Measurements from ENCODE around the gene CHST9.
"Not testable (repeated sequence)": the region's sequence is repeated elsewhere in the genome, so short reads cannot be mapped to it uniquely, and the experiment has no call there.

The CHST9 gene, protein sequence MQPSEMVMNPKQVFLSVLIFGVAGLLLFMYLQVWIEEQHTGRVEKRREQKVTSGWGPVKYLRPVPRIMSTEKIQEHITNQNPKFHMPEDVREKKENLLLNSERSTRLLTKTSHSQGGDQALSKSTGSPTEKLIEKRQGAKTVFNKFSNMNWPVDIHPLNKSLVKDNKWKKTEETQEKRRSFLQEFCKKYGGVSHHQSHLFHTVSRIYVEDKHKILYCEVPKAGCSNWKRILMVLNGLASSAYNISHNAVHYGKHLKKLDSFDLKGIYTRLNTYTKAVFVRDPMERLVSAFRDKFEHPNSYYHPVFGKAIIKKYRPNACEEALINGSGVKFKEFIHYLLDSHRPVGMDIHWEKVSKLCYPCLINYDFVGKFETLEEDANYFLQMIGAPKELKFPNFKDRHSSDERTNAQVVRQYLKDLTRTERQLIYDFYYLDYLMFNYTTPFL

DNA sequence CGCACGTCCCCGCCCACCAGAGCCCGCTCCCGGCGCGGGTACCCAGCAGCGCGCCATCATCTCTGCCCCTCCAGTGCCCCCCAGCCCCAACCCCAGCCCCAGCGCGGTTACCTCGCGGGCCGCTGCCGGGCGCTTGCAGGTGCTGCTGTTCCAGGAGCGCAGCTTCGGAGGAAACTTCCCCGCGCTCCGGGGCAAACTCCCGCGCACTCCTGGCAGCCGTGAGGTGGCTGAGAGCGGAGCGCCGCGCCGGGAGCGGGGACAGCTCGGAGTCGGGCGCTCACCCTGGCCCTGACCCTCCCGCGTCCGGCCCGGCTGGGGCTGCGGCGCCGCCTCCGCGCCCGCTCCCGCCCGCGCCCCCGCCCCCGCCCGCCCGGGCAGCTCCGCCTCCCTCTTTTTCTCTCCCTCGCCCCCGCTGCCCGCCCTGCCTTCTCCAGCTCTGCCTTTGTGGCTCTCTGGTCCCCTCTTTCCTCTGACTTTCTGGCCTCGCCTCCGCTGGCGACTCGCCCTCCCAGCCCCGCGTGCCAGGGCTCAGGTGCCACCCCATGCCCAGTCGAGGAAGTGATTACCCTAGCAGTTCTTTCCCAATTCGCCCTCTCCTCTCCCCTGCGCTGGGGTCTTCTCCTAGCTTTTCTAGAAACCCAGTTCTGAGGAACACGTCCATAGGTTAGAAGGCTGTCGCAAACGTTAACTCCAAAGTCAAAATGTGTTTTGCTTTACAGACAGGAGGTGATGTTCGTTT lies at the start of gene CHST9:
TSS of gene CHST9 (minus strand) at position 284 of the 739 bp plus-strand sequence. CDS start 42,499 bp downstream, outside the sequence.
- peak; percentile 7 for DNase-seq (ENCODE audit: low spot score)

- DNase-seq (ENCODE audit: low spot score) = not testable (repeated sequence)
Measured at GRCh38 chr18:27232355-27232754, 47.2 kb upstream of the CHST9 start.

- DNase-seq (ENCODE audit: low spot score) = not testable (repeated sequence)
Measured at GRCh38 chr18:27231671-27232070, 46.6 kb upstream of the CHST9 start.

GRCh38 chr18:27231221-27231620 lies 46.1 kb upstream of the CHST9 start:
- DNase-seq (ENCODE audit: low spot score) = not testable (repeated sequence)

DNA sequence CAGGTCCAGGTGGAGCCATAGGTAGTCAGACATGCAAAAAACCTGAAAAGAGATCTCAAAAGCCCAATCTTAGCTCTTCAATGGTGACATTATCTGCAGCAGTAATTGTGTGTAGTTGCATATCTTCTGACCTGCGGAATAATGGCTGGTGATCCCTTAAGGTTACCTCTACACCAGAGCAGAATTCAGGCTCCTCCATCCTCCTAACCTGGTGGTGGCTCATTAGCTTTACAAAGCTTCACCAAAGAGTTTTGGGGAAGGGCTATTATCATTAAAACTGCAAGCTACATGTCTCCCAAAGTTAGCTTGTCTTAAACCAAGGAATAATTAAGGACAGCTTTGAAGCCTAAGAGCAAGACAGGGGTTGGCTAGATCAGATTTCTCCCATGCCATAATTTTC lies 42.6 kb upstream of the CHST9 start:
- no peak for DNase-seq (ENCODE audit: low spot score)

DNA sequence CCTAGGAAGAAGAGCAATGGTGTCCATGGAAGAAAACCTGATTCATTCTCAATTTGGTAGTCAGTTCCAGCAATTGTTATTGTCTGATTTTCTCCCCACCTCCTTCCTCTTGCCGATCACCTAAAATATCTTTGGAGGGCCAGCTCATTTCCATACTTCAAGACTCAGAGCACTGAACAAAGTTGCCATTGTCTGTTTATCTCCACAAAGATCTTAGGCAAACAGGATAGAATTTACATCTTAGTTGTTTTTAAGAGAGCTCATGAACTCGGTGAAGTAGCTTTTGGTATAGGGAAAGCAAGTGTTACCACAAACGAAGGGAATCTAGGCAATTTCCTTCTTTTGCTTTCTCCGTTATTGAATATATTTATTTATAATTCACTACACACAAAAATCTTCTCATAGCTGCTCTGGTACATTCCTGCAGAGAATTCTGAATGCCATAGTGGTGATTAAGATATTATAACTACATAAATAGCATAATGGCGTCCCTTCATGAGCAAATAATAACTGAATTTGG lies 41.5 kb upstream of the CHST9 start:
- no peak for DNase-seq (ENCODE audit: low spot score)

DNA sequence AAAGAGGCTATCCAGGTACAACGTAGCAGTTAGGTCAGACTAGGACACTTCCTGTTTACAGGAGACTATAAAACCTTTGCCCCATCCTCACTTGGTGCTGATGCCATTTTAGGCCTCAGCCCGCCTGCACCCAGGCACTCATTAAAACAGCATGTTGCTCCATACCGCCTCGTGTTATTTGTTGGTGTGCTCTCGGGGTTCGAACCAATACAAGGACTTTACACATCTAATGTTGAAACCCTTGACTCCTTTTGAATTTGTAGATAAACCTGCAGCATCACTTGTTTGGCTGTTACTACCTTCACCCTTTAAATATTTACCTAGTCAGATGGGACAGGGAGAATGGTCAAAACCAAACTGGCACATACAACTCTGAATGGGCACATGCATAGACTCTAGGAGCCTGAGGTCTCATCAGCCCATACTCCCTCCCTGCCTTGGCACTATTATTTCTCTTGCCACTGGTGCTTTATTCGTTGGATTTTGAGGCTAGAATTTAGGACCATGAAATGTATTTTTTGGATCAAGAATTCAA lies 40.9 kb upstream of the CHST9 start:
- no peak for DNase-seq (ENCODE audit: low spot score)

DNA sequence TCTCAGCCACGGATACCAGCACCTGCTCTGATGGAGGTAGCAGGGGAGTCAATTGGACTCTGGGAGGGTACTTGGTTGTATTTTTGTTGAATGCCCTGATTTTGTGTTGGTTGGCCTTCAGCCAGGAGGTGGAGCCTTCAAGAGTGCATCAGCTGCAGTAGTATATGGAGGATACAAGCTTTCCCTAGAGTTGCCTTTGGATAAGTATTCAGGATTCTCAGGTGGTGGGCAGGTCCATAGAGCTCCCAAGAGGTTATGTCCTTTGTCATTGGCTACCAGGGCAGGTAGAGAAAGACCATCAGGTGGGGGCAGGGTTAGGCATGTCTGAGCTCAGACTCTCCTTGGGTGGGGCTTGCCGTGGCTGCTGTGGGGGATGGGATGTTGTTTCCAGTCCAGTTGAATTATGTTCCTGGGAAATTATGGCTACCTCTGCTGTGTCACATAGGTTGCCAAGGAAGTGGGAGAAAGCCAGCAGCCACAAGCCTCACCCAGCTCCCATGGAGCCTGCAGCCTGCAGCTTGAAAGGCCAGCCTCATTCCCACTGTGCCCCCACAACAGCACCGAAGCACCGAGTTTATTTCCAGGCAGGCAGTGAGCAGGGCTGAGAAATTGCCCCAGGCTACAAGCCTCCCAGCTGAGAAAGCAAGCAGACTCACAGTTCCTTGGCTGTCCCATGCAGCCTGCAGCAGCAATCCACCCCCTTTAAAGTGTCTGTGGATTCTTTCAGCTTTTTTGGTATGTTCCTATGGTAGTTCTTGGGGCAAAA lies 38.6 kb upstream of the CHST9 start:
- DNase-seq (ENCODE audit: low spot score) = no peak

DNA sequence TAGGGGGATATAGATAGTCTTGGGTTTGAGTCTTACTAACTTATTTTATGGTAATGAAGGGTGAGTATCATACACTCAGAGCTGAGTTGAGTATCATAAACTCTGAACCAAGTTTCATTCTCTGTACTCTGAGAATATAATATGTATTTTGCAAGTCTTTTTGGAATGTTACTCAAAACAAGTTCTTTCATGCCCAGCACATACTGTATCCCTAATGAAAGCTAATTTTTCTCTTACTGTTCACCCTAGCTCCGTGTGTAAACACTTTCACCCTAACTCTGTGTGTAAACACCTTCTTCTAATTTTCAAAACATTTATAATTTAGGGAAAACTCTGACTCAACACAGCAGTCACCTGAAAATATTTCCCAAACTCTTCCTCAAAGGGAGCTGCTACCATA lies 29.7 kb upstream of the CHST9 start:
- no peak for DNase-seq (ENCODE audit: low spot score)

- no peak for DNase-seq (ENCODE audit: low spot score)
Measured at GRCh38 chr18:27213123-27213717, 28.1 kb upstream of the CHST9 start.

- DNase-seq (ENCODE audit: low spot score) = no peak
Measured at GRCh38 chr18:27211569-27211968, 26.5 kb upstream of the CHST9 start.

DNA sequence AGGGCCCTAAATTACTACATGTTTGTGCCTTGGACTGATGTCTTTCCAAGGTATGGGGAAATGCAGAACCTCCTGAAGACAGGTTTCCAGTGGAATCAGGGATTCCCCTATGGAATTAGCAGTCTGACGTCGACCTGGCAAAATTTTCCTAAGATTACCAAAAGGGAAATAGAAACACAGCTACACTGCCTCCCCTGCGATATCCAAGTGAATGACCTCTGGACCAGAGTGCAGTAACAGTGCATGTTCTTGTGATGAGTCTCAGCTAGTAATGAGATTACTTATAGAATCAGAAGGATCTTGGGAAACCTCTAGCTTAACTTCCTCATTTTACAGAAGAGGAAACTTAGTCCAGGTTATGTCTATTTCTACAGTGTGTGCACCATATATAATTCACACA lies 21.3 kb upstream of the CHST9 start:
- DNase-seq (ENCODE audit: low spot score) = no peak

DNA sequence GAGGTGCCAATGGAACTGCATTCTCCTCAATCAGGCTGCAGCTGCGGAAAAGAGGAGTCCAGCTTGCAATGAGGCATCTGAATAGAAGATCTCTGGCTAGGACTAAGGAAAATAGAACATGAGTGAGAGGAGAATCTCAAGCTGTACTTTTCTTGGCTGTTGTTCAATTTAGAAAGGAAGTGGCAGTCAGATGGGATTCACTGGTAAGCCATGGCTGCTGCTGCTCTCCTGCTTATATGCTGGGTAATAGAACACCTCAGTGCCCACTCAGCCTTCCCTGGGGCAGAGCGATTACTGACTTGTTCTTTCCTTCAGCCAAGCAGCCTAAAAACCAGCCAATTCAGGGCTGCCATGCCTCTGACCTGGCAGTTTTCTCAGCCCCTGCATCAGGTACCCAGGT lies 17.6 kb upstream of the CHST9 start:
- DNase-seq (ENCODE audit: low spot score) = no peak

GRCh38 chr18:27198036-27198435 lies 12.9 kb upstream of the CHST9 start:
- no peak for DNase-seq (ENCODE audit: low spot score)

- no peak for DNase-seq (ENCODE audit: low spot score)
Measured at GRCh38 chr18:27188309-27188708, 3.2 kb upstream of the CHST9 start.

- no peak for DNase-seq (ENCODE audit: low spot score)
Measured at GRCh38 chr18:27185897-27186296, 789 bp upstream of the CHST9 start.

DNA sequence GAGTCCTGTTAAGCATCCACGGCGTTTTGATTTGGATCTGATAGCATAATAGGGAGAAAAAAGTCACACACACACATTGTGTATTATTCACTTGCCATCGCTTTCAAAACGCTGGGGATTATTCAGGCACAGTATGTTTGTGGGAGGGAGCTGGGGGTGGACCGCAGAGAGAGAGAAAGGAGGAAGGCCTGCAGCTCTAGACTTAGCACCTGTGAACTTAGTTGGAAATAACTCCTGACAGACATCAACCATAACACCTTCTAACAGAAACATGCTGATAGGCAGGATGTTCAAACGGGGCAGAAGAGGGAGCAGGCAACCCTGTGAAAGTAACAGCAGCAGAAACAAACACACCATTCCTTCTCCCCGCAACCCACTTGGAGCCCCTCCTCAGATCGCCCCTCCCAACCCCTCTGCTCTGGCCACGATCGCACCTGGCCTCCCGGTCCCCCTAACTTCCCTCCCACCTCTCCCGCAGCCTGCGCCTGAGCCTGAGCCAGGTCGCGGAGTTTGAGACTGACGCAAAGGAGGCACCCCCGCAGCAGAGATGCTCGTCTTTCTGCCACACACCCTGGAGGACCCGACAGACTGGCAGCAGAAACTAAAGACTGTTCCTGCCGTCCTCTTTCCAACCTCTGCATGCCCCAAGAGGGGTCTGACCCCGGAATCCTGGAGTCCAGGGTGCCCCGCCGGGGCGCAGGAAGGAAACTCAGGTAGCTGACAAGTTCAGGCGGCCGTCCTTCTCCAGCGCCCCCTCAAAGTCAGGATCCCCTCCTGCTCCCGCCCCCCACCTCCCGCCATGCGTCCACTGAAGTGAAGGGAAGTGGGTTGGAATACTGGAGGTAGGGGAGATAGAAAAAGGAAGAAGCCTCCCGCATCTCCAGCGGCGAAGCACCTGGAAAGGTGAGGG lies 738 bp downstream of the CHST9 start:
- DNase-seq (ENCODE audit: low spot score) = no peak

DNA sequence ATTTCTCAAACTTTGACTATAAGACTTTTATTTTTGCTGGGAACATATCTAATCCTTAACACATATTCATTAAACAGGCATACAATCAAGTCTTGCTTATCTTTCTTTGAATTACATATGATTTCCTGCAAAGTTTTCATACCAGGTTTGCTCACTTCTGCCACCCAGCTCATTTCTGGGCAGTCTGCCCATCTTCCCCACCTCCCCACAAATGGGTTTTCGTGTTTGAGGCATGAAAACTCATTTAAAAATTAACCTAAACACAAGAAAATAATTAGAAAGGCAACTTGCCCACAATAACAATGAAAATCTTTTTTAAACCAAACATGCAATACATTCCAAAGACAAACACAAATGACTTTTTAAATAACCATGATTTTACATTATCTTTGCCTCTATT lies 3.4 kb downstream of the CHST9 start:
- DNase-seq (ENCODE audit: low spot score) = no peak

- no peak for DNase-seq (ENCODE audit: low spot score)
Measured at GRCh38 chr18:27178424-27178823, 6.7 kb downstream of the CHST9 start.

DNA sequence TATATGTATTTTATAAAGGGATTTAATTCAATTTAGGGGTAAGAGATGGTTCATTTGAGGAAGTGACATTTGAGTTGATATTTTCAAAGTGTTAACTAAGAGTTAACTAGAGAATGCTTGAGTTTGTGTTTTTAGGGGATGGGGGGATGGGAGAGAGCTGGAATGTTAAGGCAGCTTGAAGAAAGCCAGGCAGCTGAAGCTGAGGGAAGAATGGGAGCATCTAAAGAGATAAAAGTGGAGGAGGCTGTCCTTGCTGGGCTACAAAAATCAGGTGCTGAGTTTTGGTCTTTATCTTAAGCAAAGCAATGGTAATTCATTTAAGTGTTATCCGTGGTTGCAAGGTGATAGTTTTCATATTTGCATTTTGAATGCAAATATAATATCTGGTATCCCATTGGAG lies 9.2 kb downstream of the CHST9 start:
- no peak for DNase-seq (ENCODE audit: low spot score)

DNA sequence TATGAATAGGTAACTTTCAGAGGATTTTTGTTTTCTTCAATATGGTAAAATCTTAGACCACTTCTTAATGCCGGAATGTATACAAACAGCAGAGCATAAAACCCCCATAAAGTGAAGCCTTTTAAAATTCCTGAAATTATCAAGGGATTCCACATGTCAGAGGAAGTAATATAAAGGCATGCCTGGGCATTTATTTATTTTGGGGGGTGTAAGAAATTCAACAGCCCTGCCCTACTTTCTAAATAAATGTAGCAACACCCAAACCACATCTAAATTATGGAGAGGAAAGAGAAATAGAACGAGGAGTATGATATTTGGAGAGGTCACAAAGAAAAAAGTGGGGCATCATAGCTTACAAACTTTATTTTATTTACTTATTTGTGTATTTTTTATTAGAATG lies 9.9 kb downstream of the CHST9 start:
- no peak for DNase-seq (ENCODE audit: low spot score)
